HuH-7.5 (cell line): ENCODE measurements around the gene NUFIP1.
A peak's percentile ranks its signal among the peaks of the same experiment; 100 is the strongest.
"Not testable (repeated sequence)": the region's sequence is repeated elsewhere in the genome, so short reads cannot be mapped to it uniquely, and the experiment has no call there.

ENCODE experiments used
- DNase-seq: peaks from one replicate; pipeline ENCODE4 v3.0.0; 2011; ENCODE audit warnings: low spot score

Gene NUFIP1

GRCh38 chr13:44919104-44919804 is 70.0 kb downstream of the NUFIP1 start:
- DNase-seq, result no peak

DNA sequence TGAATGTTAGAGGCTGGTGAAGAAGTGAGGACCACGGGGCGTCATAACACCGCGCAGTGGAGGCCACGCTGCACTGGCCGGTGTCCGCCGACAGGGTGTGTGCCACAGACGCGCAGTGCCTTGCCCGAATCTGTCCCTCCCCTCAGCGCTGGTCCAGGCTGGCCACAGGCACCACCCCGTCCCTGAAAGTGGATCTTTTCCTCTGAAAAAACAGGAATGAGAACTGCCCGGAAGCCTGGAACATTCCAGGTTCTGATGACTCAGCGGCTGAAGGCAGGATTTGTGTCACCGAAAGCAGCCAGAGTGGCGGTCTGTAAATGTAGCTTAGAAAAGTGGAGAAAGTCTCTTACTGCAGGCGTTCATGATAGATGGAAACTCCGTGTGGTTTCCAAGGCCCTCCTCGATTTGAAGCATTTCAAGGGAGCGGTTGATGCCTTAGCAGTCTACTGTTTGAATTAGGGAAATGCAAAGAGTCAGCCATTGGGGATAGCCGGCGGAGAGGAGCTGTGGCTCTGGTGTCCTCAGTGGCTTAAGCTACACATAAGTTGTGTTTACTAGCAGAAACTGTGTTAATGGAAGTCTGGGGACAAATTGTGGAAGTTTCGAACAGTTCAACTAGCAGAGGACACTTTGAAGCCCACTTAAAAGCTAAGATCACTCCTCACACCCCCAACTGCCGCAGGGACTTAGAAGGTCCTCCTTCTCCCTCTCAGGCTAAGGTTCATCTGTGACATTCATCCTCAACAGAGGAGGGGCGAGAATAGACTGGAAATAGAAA is 70.8 kb downstream of the NUFIP1 start:
- DNase-seq, result peak; percentile 57

GRCh38 chr13:44917589-44918325 is 71.5 kb downstream of the NUFIP1 start:
- DNase-seq, result peak; percentile 67

DNA sequence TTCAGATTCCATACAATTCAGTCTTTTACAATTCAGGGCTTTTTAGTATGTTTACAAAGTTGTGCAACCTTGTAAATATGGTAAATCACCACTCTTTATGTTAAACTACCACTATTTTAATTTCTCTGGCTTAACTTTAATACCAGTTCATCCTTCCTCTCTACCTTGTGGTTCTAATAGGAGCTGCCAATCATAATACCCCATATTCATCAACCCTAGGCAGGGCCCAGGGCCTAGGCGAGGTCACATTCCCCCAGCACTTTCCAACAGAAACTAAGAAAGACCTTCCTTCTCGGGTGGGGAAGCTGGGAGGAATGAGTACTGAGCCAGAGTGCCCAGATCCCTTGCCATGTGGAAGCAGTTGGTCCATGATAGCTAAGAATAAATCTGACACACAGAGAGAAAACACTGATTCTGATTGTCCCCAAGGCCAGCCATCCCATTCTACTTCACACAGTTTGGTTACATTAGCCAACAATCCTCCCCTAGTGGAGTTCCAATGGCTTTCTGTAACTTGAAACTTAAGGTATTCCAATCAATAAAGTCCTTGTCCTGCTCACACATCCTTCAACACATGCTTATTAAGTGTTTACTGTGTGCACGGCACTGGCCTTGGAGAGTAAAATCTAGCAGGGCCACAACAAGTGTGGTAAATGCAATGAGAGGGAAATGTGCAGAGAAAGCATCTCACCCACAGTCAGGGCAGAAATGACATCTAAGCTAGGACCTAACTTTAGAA is 76.8 kb downstream of the NUFIP1 start:
- DNase-seq, result no peak

GRCh38 chr13:44908712-44909111 is 80.6 kb downstream of the NUFIP1 start:
- DNase-seq, result no peak

GRCh38 chr13:44908266-44908665 is 81.0 kb downstream of the NUFIP1 start:
- DNase-seq, result no peak

GRCh38 chr13:44906713-44907112 is 82.6 kb downstream of the NUFIP1 start:
- no peak for DNase-seq

DNA sequence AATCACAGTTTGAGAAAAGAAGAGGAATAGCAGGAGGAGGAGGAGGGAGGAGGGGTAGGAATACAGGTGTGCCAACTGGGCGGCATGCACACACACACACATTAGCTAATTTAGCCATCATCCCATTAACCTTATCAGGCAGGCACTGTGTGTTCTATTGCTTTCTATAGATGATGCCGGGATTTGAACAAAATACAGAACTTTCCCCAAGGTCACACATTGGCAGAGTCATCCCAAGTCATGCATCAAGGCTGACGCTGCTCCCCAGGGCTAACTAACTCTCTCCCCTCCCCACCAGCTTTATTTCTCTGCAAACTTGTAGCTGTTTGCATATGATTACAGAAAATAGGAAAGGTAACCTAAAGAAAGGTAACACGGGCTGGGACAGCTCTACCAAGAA is 83.0 kb downstream of the NUFIP1 start:
- DNase-seq, result no peak

DNA sequence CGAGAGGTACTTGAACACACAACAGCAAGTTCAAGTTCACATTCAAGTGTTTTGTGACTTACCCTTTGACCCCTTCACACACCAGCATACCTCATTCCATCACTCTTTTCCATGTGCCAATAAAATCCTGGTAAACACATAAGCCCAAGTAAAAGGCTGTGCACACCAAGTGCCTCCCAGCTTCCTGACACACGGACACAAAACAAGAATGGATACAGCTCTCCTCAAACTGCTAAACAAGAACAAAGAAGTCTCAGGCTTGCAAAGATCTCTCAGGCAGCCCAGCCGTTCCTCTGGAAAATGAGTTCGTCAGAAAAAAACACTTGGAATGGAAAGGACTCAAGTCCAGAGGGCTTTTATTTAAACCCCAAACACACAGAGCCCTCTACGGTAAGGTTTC is 83.7 kb downstream of the NUFIP1 start:
- DNase-seq, result no peak

DNA sequence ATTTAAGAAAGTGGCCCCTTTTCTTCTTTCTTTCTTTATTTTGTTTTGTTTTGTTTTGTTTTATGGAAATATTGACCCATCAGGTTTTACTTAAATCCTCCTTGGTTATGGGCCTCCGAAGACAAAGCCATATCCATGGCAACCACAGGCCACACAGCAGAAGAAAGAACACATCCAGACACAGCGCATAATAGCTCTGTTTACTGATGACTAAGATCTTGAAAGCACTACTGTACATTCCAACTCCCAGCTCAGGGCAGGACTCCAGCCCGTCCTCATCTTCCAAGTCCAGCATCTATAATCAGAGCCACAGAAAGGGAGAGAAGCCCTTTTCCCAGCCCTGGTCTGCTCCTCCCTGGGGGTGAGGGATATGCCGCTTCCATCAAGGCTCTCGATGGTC is 84.3 kb downstream of the NUFIP1 start:
- no peak for DNase-seq

DNA sequence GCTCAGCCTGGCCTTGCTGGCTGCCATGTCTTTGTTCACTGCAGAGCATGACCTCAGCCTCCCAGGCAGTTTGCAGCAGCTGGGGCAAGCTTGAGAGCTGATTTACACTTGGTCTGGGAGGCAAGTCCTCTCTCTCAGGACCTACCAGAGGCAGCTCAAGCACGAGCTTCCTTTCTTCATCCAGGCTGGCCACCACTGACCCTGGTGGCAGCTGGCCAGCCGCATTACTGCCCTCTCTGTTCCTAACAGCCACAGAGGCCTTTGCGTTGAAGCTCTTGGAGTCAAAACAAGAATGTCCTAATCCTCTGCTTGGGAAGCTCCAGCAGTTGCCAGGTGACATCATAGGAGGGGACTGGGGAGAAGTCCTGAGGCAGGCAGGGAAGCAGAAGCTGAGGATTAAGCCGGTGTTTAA is 85.7 kb downstream of the NUFIP1 start:
- DNase-seq, result no peak

GRCh38 chr13:44902738-44903137 is 86.5 kb downstream of the NUFIP1 start:
- DNase-seq, result no peak

GRCh38 chr13:44899967-44900366 is 89.3 kb downstream of the NUFIP1 start:
- DNase-seq, result peak; percentile 15

DNA sequence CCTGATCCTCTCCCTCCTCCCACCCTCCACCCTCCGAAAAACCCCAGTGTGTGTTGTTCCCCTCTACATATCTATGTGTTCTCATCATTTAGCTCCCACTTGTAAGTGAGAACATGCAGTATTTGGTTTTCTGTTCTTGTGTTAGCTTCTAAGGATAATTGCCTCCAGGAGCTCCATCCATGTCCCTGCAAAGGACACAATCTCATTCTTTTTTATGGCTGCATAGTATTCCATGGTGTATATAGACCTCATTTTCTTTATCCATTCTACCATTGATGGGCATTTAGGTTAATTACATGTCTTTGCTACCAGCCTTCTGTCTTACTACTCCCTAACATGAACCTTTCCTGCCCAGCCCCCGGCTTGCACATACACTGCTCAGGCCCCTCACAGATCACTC is 91.0 kb downstream of the NUFIP1 start:
- DNase-seq, result not testable (repeated sequence)

GRCh38 chr13:44895953-44896335 is 93.3 kb downstream of the NUFIP1 start:
- DNase-seq, result no peak

GRCh38 chr13:44895264-44895952 is 93.9 kb downstream of the NUFIP1 start:
- no peak for DNase-seq

- peak; percentile 21 for DNase-seq
Measured at GRCh38 chr13:44894001-44894770, 95.1 kb downstream of the NUFIP1 start.
